GM12801 (cell line): Measurements from ENCODE around the gene MCHR1.

ENCODE experiments used
- TF ChIP-seq, protein P1 (sequence below): IDR thresholded peaks from one replicate; pipeline ENCODE4 v1.5.1; 2011; ENCODE audit warnings: control low read depth; ENCODE audit not compliant: insufficient read length; ENCODE audit errors: extremely low read depth

The MCHR1 gene

DNA sequence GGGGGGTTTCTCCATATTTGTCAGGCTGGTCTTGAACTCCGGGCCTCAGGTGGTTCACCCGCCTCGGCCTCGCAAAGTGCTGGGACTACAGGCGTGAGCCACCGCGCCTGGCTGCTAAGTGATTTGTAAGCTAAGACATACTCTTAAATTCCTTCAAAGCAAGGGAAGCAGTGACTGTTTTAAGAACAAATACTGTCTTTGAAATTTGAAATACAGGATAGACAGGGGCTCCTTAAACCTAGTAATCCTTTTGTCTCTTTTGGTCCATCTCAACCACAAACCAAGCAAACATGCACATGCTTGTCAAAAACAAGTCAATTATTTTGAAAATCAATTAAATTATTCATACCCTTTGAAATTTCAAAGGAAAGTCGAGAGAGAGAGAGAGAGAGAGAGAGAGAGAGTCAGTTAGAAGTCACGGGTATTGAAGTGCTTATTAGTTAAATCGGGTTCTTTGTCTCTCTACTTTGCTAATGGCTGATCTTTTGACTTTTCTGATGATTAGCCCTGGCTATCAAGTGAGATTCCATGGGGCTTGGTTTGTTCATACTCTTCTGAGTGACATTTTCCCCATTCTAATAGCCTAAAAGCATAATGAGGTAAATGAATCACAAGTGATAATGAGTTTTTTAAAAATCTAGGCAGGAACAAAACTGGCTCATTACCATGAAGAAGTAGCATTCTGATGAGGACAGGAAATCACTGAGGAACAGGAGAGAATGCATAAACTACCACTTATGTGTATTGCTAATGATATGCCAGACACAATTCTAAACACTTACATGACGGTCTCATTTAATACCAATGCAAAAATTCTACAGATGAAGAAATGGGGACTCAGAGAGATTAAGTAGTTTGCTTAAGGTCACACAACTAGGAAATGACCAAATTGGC, 48.0 kb downstream of the MCHR1 start:
- TF ChIP-seq, protein P1, sequence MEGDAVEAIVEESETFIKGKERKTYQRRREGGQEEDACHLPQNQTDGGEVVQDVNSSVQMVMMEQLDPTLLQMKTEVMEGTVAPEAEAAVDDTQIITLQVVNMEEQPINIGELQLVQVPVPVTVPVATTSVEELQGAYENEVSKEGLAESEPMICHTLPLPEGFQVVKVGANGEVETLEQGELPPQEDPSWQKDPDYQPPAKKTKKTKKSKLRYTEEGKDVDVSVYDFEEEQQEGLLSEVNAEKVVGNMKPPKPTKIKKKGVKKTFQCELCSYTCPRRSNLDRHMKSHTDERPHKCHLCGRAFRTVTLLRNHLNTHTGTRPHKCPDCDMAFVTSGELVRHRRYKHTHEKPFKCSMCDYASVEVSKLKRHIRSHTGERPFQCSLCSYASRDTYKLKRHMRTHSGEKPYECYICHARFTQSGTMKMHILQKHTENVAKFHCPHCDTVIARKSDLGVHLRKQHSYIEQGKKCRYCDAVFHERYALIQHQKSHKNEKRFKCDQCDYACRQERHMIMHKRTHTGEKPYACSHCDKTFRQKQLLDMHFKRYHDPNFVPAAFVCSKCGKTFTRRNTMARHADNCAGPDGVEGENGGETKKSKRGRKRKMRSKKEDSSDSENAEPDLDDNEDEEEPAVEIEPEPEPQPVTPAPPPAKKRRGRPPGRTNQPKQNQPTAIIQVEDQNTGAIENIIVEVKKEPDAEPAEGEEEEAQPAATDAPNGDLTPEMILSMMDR = no peak

DNA sequence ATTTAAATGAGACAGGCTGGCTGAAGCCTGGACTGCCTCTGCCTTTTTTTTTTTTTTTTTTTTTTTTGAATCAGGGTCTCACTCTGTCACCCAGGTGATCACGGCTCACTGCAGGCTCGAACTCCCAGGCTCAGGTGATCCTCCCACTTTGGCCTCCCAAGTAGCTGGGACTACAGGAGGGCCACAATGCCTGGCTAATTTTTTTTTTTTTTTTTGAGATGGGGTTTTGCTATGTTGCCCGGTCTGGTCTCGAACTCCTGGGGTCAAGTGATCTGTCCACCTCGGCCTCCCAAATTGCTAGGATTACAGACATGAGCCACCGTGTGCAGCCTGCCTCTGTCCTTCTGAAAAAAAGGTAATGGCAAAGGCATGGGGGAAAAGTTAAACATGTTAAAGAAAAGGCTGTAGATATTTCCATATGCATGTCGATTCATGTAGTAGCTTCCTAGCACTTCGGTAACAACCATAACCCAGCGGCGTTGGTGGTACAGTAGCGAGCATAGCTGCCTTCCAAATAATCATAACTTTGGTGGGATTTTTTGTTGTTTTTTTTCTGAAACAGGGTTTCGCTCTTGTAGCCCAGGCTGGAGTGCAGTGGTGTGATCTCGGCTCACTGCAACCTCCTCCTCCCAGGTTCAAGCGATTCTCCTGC, 48.8 kb downstream of the MCHR1 start:
- TF ChIP-seq, protein P1 = no peak

DNA sequence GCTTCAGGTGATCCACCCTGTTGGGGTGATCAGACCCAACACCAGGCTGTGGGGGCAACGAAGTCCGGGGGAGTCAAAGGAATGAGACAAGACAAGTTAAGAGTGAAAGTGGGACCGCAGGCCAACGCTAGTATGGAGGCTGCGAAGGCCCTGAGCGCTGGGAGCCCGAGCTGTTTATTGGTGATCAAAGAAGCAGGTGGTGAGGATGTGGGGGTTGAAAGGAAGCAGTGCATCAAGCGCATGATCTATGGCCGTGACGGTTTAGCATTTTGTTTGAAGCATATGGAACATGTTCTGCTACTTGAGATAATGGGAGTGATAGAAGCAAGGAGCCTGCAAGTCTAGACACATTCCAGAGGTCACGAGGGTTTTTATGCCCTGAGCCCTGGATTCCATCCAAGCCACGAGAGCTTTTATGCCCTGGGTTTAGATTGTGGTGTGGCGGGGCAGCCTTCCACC, 49.5 kb downstream of the MCHR1 start:
- TF ChIP-seq, protein P1 = no peak

DNA sequence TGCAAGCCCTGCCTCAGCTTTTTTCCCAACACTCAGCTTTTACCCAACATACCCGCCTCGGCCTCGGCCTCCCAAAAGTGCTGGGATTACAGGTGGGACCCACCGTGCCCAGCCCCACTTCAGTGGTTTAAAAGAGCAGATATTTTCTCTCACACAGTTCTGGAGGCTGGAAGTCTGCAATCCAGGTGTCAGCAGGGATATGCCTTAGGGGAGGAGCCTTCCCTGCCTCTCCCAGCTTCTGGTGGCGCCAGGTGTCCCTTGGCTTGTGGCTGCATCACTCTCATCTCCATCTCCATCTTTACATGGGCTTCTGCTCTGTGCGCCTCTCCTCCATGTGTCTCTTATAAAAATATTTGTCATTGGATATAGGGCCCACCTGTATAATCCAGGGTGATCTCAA, 50.0 kb downstream of the MCHR1 start:
- TF ChIP-seq, protein P1 = no peak
